Stimulated activated CD8-positive, alpha-beta memory T cell treated with anti-CD3 and anti-CD28 coated beads, Interleukin-7, amount 100 ng/mL, for 24 hours (primary cell): ENCODE measurements around the gene PPAT.
A peak's percentile ranks its signal among the peaks of the same experiment; 100 is the strongest.
"Not testable (repeated sequence)": the region's sequence is repeated elsewhere in the genome, so short reads cannot be mapped to it uniquely, and the experiment has no call there.

Experiments used
- DNase-seq: peaks from one replicate; pipeline ENCODE4 v3.0.0-alpha.2; 2020; ENCODE audit warnings: low read depth

The PPAT gene

GRCh38 chr4:56435140-56435926, at the start of gene PPAT:
Gene PPAT (minus strand): TSS chr4:56435615. CDS start chr4:56435477, 138 bp downstream.
- peak; percentile 97 for DNase-seq

GRCh38 chr4:56480691-56481090, 45.3 kb upstream of the PPAT start:
- no peak for DNase-seq

GRCh38 chr4:56477192-56477702, 41.8 kb upstream of the PPAT start:
- DNase-seq, result no peak

GRCh38 chr4:56475917-56476316, 40.5 kb upstream of the PPAT start:
- no peak for DNase-seq

- no peak for DNase-seq
These were observed 34.2 kb upstream of the PPAT start for GRCh38 chr4:56469489-56470210.

GRCh38 chr4:56468097-56468422, 32.6 kb upstream of the PPAT start:
- no peak for DNase-seq

- peak; percentile 71 for DNase-seq
These were observed 32.1 kb upstream of the PPAT start, which contains the start of gene SRP72 for GRCh38 chr4:56467284-56468096. Gene SRP72 (plus strand): TSS chr4:56467617. CDS start chr4:56467636, 19 bp downstream.

DNA sequence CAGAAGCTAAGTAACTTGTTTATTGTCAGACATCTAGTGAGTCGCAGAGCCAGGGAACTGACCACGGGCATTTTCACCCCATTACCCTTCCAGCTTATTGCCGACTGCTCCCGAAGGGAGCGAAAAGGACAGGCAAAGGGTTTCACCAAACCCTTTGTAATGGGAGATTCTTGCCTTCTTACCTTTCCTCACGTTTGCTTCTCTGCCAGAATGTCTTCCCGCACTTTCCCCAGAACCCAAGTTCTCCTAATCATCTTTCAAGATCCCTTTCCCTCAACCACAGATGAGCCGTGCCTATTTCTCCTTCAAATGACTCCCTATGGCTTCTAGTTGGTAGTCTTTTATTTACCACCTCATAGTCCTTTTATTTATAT, 31.5 kb upstream of the PPAT start:
- DNase-seq, result no peak

DNA sequence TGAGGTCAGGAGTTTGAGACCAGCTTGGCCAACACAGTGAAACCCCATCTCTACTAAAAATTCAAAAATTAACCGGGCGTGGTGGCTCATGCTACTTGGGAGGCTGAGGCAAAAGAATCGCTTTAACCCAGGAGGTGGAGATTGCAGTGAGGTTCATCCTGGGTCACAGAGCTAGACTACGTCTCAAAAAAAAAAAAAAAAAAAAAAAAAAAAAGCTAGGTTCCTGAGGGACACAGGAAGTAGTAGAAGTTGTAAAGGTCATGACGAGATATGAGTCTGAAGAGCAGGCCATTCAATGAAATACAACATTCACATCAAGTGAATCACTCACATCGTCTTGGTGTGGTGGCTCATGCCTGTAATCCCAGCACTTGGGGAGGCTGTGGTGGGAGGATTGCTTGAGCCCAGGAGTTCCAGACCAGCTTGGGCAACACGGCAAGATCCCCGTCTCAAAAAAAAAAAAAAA, 30.9 kb upstream of the PPAT start:
- DNase-seq, result not testable (repeated sequence)

GRCh38 chr4:56465599-56466295, 30.3 kb upstream of the PPAT start:
- no peak for DNase-seq

- DNase-seq, result no peak
These were observed 29.2 kb upstream of the PPAT start for GRCh38 chr4:56464581-56464980.

DNA sequence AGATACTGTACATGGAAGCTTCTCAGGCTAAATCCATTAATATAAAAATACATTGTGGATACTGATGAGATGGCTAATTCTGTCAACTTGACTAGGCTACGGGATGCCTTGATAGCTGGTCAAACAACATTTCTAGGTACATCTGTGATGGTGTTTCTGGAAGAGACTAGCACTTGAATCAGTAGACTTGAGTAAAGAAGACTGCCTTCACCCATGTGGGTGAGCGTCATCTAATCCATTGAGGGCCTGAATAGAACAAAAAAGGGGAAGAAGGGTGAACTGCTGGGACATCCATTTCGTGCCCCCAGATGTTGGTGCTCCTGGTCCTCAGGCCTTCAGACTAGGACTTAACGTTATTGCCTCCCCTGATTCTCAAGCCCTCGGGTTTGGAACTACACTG, 28.3 kb upstream of the PPAT start:
- DNase-seq, result no peak

- DNase-seq, result no peak
These were observed 26.7 kb upstream of the PPAT start for GRCh38 chr4:56462157-56462556.

GRCh38 chr4:56460085-56460484, 24.7 kb upstream of the PPAT start:
- DNase-seq, result no peak

DNA sequence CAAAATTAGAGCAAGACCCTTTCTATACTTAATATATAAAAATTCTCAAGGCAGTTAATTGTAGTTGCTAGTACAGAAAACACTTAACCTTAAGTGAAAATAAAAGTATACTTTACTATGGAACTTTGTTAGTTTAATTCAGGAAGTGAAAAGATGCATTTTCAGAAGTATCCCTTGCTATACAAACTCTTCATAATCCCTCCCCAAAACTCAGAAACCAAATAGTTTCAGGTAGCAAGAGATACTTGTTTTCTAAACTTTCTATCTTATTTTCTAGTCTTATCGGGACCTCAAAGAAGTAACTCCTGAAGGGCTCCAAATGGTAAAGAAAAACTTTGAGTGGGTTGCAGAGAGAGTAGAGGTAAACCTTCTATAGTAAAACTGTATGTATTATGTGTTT, 14.9 kb upstream of the PPAT start:
- DNase-seq, result no peak

GRCh38 chr4:56449475-56449874, 14.1 kb upstream of the PPAT start:
- DNase-seq, result not testable (repeated sequence)

DNA sequence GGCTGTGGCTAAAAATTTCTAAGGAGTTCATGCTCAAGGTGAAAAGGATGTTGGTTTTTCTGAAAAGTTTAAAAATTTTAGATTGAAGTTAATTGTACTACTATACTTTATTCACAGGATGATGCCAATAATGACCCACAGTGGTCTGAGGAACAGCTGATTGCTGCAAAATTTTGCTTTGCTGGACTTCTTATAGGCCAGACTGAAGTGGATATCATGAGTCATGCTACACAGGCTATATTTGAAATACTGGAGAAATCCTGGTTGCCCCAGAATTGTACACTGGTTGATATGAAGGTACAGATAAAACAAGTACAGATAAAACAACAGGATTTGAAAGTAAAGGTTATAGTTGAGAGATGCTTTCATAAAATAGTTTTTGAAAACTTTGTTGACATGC, 12.9 kb upstream of the PPAT start:
- DNase-seq, result no peak

- no peak for DNase-seq
These were observed 10.3 kb upstream of the PPAT start for GRCh38 chr4:56445699-56446098.

GRCh38 chr4:56444719-56445118, 9.3 kb upstream of the PPAT start:
- DNase-seq, result no peak

- DNase-seq, result no peak
These were observed 5.6 kb upstream of the PPAT start for GRCh38 chr4:56440983-56441382.

DNA sequence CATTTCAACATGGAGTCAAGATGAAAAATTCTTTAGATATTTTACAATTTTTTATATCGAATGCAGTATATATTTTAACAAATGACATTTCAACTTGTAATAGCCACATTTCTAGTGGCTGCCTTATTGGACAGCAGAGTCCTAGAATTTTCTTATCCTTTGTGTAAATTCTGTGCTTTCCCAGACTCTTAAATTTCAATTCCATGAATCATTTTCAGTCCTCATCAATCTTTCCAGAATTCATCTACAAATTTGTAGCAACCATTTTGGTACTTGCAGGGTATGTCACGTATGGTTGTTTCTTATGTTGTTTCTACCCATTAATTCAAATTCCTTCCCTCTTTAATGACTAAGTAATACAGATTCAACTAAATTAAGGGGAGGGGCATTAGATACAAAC, 3.4 kb upstream of the PPAT start:
- no peak for DNase-seq
